Measurements from ENCODE around the gene CDO1.
"Not testable (repeated sequence)": the region's sequence is repeated elsewhere in the genome, so short reads cannot be mapped to it uniquely, and the experiment has no call there.

The CDO1 gene

DNA sequence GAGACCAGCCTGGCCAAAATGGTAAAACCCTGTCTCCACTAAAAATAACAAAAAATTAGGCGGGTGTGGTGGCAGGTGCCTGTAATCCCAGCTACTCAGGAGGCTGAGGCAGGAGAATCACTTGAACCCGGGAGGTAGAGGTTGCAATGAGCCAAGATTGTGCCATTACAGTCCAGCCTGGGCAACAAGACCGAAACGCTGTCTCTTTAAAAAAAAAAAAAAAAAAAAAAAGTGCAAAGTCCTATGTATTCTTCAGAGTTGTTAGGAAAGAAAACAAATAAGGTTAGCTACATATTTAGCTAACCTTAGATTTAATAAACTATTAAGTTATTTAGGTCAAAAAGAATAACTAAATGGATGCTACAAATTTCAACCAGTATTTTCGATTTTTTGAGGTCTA is 13.5 kb upstream of the CDO1 start:
- no peak for DNase-seq (ENCODE audit: low read depth)

DNA sequence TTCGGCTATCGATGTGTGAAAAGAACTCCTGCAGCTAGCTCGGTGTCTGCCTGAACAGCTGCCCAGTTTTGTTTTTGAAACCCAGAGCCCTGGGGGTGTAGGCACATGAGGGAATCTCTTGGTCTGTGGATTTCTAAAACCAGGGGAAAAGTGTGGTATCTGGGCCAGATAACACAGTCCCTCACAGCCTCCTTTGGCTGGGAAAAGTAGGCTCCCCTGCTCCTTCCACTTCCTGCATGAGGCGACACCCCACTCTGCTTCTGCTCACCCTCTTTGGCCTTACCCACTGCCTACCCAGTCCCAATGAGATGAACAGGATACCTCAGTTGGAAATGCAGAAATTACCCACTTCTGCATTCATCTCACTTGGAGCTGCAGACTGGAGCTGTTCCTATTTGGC is 9.5 kb upstream of the CDO1 start:
- DNase-seq (ENCODE audit: low read depth) = no peak

DNA sequence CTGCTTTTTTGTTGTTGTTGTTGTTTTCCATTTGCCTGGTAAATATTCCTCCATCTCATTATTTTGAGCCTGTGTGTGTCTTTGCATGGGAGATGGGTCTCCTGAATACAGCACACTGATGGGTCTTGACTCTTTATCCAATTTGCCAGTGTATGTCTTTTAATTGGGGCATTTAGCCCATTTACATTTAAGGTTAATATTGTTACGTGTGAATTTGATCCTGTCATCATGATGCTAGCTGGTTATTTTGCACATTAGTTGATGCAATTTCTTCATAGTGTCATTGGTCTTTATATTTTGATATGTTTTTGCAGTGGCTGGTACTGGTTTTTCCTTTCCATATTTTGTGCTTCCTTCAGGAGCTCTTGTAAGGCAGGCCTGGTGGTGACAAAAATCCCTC is 8.5 kb upstream of the CDO1 start:
- DNase-seq (ENCODE audit: low read depth) = not testable (repeated sequence)

DNA sequence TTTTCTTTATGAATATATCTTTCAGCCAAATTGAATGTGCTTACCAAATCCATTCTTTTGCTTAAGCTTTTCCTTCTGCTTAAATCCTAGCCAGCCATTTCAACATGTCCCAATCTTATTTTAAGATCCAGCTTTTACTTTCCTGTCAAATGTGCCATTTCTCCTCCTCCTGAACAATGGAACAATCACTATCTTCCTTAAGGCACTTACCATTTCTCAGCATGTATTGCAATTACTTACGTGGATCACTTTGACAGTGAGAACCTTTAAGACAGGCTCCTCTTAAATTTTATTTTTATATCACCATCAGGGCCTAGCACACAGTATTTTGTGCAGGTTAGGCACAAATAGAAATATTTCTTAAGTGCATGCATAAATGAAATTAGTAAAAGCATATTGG is 4.4 kb upstream of the CDO1 start:
- no peak for DNase-seq (ENCODE audit: low read depth)

DNA sequence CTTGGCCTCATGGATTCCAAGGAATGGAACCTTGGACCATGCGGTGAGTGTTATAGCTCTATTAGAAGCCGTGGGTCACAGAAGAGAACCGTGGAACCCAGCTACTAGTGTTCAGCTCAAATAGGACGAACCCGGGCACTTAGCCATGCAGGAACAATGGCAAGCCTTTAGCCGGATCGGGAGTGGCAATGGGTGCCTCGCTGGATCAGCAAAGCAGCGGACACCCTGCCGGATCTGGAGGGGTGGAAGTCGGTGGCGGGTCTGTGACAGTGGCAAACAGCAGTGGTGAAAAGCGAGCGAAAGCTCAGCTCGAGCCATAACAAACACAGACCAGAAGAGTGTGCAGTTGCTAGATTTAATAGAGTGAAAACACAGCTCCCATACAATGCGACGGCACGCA is 2.4 kb upstream of the CDO1 start:
- DNase-seq (ENCODE audit: low read depth) = no peak

DNA sequence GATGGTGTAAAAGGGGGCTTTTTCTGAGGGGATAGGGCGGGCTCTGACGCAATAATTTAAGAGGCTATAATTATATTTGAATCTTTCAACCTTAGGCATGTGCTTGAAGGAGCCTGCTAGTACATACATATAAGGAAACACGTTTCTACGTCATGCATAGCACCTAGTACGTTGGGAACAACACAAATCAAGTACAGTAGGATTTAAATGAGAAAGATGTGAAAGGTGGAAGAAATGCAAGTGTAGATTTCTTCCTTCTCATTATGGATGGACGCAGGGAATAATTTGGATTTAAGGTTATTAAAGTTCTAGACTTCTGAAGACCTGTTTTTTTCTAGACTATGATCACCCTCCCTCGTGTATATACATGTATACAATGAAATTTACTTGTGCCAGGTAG is 927 bp upstream of the CDO1 start:
- DNase-seq (ENCODE audit: low read depth) = no peak

DNA sequence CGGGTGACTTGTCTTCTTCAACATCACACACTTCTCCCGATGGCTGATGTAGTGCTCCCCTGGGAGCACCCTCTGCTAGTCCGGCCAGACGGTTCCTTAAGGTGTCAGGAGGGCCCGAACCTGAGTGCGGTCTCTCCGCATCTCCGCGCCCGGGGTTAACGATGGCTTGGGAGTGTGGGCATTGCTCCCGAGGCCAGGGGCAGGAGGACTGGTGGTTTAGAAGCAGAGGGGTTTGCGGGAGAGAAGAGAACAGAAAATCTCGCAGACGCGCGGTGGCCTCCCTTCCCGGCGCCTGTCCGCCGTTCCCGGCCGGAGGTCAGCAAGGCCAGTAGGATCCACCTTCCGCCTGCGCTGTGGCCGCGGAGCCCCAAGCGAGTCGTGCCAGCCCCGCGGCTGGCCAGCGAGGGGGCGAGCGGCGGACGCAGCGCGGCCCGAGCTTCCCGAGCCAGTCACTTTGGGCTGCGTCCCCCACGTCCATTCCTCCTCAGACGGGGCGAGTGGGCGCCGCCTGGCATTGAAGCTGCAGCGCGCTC is 700 bp downstream of the CDO1 start:
- DNase-seq (ENCODE audit: low read depth) = no peak

DNA sequence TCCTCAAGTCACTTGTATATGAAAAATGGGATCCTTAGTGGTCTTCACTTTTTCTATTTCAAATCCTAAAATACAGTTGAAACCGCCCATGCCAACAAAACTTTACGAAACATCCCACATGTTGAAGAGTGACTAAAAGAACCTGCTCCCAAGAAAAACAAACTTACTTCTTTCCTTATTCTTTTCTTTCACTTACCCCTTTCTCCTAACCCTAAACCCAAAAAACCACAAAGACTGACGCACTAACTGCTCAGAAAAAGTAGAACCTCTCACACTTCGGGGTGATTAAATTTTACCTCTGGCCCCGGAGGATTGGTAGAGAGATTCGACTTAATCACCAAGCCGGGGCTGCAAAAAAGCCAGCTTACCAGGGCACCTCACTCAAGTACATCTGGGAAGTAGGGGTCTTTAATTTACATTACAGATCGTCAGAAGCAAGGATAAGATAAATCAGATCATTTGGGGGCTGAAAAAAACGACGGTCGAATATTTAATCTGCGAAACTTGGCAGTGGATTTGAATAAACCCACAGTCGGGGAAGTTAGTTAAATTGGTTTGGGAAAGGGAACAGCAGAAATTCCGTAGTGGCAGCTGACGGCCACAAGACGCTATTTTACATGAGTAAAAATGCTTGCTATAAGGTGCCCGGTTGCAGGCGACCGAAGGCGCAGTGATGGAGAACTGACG is 1.3 kb downstream of the CDO1 start:
- DNase-seq (ENCODE audit: low read depth) = no peak

DNA sequence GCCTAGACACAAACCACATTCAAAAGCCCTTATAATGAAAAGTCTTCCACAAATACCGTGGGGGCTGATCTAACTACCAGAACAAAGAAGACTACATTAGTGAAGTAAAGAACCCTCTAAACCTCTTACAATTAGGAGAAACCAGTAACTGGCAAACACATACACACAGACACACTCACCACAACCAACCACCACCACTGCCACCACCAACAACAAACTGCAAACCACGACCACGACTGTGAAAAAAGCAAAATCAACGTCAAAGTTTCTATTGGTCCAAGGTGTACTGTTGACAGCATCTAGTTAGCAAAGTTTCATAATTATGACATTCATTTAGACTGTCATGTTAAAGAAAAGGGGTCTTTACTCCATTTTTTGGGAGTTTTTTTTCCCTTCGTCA is 2.7 kb downstream of the CDO1 start:
- DNase-seq (ENCODE audit: low read depth) = no peak

DNA sequence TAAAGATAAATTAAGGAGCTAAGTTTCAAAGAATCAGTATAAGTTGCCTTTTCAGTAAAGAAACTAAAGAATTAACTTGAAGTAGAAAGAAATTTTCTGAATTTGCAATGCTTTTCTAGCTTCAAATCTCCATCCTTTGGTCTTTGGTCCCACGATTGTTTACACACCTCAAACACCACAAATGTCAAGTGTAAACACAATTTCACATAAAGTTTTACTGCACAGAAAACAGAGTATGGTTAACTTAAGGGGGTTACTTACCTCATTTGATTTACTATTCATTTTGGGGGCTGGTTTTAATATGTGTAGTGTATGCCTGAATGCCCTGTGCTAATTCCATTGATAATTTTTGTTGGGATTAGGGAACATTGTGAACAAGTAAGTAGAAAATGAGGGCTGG is 4.1 kb downstream of the CDO1 start:
- DNase-seq (ENCODE audit: low read depth) = no peak

DNA sequence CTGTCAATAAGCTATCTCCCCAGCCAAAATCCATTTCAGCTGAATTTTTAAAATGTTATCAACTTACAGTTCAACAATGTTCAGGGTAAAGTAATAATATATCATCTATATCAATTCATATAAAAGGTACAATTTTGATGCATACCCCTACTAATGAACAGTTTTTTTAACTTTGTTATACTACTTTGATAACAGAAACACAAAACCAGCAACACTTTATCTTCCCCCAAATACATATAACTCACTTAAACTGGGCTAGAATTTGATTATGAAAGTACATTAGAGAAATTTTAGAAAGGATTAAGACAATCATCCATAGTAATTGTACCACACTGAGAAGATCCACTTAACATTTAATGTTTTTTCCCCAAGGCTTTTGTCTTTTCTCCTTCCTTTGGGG is 5.1 kb downstream of the CDO1 start:
- DNase-seq (ENCODE audit: low read depth) = no peak

DNA sequence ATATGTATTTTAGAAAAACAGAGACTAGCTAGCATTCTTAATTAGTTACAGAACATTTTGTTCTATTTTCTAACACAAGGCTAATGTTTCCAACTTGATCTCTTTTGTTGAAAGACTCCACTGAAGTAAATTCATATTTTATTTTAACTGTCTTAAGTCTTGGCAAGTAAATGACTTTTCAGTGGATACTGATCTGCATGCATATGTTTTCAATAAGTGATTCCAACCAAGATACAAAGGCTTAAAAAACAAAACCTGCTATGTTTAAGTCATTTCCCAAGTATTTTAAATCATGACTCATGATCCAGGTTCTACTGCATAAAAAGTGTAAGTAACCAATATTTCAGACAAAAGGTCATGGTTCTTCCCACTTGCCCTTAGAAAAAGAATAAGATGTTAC is 5.7 kb downstream of the CDO1 start:
- DNase-seq (ENCODE audit: low read depth) = no peak

DNA sequence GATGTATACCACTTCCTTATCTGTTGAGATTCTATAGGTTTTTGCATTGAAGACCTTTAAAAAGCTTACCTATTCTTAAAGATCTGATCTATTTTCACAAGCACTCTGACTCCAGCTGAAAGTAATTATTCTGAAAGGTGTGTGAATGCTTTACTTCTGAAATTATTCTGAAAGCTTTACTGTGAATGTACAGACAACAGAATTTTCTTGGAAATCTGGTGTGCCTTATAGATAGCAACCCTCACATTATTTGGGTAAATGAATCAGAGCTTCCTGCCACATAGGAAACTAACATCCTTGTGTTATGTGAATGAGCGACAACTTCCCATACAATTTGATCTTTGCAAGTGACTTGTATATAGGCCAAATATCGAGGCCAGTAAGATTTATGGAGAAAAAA is 6.5 kb downstream of the CDO1 start:
- DNase-seq (ENCODE audit: low read depth) = no peak

DNA sequence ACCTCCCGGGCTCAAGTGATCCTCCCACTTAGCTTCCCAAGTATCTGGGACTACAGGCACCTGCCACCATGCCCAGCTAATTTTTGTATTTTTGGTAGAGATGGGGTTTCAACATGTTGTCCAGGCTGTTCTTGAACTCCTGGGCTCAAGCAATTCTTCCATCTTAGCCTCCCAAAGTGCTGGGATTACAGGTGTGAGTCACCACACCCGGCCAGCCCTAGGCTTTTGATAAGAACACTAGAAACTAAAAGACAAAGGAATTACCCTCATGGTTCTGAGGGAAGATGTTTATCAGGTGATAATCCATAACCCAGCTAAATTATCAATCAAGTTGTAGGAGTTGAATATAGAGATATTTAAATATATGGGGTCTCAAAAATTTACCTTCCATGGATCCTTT is 8.4 kb downstream of the CDO1 start:
- not testable (repeated sequence) for DNase-seq (ENCODE audit: low read depth)

DNA sequence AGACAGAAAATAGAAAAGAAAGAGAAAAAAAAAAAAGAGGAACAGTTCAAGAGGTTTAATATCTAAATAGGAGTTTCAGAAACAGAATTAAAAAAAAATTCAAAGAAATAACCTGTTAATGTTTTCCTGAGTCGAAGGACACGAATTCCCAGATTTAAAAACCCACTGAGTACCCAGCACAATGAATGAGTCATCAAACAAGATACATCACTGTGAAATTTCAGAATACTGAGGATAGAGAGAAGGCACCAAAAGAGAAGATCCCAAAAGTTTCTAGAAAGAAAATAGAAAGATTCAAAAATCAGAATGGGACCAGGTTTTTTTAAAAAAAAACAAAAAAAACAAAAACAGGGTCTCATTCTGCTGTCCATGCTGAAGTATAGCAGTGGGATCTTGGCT is 8.8 kb downstream of the CDO1 start:
- DNase-seq (ENCODE audit: low read depth) = no peak

DNA sequence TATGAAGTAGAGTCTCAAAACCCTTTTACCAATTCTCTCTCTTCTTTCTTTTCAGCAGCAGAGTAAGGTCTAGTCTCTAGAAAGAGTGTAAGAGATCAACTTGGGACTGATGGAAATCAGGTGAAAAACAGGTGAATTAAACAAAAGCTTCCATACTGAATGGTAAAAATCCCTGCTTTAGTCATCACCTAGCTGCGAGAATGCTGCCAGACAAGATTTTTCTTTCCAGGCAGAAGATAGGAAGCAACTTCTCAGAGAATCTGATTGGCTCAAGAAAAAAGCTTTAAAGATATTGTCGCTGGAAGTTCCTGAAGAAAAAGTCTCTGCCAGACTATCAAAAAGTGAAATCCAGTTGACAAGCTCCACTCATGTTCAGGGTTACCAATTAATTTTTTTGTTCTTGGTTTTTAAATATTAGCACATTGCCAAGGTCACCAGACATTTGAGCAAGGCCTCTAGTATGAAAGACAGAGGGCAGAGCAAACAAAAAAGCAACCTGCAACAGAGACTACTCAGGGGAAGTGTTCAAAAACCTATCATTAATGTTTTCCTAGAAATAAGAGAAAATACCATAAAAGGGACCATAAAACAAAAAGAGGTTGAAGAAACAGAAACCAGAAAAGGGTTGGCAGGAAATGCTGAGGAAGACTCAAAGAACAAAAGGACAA is 9.3 kb downstream of the CDO1 start:
- no peak for DNase-seq (ENCODE audit: low read depth)

DNA sequence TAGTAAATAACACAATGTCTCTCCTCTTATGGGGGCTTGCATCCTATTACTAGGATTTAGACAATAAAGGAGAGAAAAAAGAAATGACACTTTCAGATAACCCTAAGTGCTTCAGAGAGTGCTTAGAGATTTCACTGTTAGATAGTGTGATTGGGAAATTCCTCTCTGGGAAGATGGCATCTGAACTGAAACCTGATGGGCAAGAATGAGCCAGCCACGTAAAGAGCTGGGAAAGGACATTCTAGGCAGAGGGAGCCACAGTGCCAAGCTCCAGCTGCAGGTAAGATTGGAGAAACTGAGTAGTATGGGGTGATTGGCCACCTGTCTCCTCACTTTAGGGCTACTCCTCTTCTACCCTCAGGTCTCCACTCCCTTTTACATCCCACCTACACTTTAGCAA is 14.5 kb downstream of the CDO1 start:
- DNase-seq (ENCODE audit: low read depth) = no peak

DNA sequence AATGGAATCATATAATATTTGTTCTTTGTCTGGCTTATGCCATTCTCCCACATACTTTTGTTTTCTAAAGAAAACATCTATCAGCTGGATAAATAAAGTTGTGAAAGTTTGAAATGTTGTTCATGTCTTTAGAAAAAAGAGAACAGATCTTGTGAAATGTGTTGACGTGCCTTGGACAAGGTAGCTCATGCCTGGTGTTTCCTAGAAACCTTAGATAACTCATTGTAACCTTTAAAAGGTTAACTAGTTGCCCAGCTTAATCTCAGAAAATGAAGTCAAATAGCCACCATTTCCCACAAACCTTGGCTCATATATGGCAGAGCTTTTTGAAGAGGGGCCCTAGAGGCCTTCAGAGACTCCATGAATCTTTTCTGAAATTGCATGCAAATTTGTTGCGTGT is 15.3 kb downstream of the CDO1 start:
- DNase-seq (ENCODE audit: low read depth) = no peak

DNA sequence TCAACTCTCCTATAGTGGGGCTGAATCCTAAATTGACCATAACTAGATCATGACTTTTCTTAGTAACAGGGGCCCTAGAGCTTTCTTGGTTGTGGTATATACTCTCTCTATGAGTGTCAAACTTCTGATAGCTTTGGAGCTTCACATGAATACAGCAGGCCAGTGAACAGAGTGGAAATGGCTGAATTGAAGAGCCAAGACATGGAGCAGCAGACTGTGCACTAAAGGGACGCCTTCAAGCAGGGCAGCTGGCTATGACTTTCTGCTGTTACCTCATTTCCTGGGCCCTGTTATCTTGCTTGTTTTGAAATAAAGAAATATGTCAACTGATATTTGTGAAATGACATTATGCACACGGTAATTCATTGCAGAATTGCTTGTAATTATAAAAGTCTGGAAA is 16.4 kb downstream of the CDO1 start:
- no peak for DNase-seq (ENCODE audit: low read depth)

DNA sequence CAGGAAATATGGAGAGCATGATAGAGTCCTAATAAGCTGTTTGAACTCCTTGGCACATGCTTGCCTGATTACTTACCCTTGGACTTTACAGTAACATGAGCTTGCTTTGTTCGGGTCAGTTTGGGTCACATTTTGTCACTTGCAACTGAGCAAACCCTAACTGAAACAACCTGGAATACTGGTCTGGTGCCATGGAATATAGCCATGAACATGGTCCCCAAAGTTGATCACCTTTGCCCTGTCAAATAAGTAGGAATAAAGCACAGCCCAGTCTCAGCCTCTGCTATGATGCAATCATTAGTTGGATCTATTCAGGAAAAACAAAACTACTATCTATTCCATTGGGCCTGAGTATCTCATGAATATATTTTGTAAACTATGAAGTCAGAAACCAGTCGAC is 18.2 kb downstream of the CDO1 start:
- no peak for DNase-seq (ENCODE audit: low read depth)

DNA sequence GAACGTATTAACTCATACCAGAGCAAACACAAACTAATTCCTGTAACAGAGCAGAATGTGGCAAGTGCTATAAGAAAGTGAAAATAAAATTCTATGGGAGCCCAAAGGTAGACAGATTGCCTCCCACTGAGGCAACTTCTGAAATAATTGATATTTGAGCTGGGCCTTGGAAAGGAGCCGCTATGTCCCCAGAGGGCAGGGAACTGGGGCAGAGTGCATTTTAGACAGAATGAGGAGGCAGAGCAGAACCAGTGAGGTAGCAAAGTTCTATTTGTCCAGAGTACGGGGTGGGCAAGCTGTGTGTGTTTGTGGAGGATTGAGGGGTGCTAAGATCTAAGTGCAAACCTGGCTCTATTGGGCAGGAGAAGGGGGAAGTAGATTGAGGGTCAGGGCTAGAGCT is 19.8 kb downstream of the CDO1 start:
- DNase-seq (ENCODE audit: low read depth) = no peak

DNA sequence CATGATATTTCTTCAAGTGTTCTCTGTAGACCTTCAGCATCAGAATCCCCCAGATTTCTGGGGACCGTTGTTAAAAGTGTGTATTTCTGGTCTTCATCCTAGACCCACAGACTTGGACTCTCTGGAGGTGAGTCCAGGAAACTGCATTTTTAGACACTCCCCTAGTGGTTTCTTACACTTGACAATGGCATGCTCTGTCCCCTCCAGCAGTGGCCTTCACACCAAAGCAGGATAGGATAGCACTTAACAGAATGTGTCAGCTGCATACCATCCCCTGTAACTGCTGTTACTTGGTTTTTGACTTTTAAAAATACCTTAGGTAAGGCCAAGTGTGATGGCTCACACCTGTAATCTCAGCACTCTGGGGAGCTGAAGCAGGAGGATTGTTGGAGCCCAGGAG is 20.8 kb downstream of the CDO1 start:
- DNase-seq (ENCODE audit: low read depth) = no peak

DNA sequence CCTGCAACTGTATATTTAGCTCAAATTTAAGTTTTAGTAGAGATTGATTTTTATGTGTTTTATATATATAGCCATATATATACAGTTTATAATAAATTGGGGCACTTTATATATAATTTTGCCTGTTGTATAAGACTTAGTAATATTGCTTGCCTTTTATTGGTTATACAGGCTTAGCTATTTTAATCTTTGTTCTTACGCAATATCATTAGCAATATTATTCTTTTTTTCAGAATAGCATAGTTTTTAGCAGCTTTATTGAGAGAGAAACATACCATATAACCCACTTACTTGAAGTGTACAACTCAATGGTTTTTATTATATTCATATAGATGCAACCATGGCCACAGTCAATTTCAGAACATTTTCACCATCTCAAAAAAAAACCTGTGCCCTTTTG is 28.0 kb downstream of the CDO1 start:
- DNase-seq (ENCODE audit: low read depth) = no peak

DNA sequence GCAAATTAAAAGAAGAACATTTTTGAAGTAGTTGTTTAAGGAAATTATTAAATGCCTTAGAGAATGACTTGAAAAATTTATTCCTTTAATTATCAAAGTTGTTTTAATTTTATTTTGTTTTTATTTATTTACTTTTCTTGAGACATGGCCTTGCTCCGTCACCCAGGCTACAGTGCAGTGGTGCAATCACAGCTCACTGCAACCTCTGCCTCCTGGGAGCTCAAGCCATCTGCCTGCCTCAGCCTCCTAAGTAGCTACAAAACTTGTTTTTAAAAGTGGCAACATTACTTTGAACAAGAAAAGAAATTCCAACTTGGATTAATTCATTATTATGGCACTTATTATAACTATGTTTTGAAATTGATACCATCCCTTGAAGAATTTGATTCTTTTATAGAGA is 29.0 kb downstream of the CDO1 start:
- no peak for DNase-seq (ENCODE audit: low read depth)

All from activated T-cell treated with anti-CD3 and anti-CD28 coated beads for 1 hour (primary cell).